GM10266 (cell line): ENCODE data around the gene PCGF2.
"Not testable (repeated sequence)": the region's sequence is repeated elsewhere in the genome, so short reads cannot be mapped to it uniquely, and the experiment has no call there.

Experiments used
- DNase-seq: peaks from one replicate; pipeline ENCODE4 v3.0.0; 2012; ENCODE audit errors: extremely low spot score
- TF ChIP-seq, protein P1 (sequence below): IDR thresholded peaks from 2 replicates; pipeline ENCODE4 v1.5.1; 2012; ENCODE audit warnings: mild to moderate bottlenecking, low read depth; ENCODE audit not compliant: control insufficient read depth, insufficient read depth; ENCODE audit errors: missing control alignments

Gene PCGF2

DNA sequence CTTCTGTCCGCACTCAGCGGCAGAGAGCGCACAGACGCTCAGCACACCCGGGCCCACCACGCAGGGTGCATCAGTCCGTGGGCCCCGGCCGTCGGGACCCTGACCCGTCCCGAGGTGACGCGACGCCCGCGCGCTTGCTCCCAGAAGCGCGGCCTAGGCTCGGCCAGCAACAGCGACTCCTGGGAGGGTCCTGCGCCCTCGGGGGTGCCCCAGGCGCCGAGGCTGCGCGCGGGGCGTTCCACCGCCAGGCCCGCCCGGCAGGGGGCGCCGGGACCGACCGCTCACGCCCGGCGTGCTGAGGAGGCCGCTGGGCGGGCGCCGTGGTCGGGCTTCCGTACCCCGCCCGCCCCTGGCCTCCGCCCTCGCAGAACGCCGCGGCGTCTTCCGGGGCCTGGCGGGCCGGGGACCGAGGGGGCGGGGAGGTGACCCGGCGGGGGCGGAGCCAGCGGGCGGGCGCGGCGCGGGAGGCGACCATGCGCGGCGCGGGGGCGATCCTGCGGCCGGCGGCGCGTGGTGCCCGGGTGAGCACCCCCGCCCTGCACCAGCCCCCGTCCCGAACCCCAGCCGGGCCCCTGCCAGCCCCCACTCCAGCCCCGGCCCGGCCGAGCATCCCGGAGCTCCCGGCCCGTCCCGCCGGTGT is 18.1 kb downstream of the PCGF2 start, which contains the start of gene CISD3:
Gene CISD3, plus strand, starts transcription at position 456 of the 640 bp plus-strand sequence. Its CDS starts 18 bp downstream, at position 474.
- TF ChIP-seq, protein P1, sequence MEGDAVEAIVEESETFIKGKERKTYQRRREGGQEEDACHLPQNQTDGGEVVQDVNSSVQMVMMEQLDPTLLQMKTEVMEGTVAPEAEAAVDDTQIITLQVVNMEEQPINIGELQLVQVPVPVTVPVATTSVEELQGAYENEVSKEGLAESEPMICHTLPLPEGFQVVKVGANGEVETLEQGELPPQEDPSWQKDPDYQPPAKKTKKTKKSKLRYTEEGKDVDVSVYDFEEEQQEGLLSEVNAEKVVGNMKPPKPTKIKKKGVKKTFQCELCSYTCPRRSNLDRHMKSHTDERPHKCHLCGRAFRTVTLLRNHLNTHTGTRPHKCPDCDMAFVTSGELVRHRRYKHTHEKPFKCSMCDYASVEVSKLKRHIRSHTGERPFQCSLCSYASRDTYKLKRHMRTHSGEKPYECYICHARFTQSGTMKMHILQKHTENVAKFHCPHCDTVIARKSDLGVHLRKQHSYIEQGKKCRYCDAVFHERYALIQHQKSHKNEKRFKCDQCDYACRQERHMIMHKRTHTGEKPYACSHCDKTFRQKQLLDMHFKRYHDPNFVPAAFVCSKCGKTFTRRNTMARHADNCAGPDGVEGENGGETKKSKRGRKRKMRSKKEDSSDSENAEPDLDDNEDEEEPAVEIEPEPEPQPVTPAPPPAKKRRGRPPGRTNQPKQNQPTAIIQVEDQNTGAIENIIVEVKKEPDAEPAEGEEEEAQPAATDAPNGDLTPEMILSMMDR: peak; percentile 86
- DNase-seq: peak; percentile 98

- no peak for DNase-seq
- TF ChIP-seq, protein P1: no peak
These were observed 18.7 kb downstream of the PCGF2 start for GRCh38 chr17:38729368-38729885.

DNA sequence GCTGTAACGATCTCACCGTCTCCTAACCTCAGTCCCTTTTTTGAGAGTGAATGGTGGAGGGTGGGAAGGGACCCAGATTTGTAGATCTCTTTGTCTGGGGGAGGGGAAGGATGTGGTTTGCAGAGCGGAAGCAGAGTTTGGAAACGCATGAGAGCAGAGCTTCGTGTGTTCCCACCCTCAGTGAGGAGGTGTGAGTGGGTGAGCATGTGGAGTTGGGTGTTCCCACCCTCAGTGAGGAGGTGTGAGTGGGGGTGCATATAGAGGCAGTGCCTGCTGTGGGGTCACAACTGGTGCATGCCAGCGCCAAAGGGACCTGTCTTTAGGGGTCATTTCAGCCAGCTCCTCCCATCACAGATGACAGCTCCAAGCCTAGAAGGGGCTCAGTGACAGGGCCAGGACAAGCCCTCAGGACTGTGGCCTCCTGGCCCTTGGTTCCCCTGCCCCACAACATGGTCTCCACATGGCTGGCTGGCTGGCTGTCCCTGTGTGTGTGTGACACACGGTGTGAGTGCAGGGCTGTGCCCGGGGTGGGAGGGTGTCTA is 19.8 kb downstream of the PCGF2 start:
- TF ChIP-seq, protein P1: no peak
- DNase-seq: no peak

GRCh38 chr17:38727736-38728135 is 20.4 kb downstream of the PCGF2 start:
- DNase-seq: no peak
- TF ChIP-seq, protein P1: no peak

- not testable (repeated sequence) for DNase-seq
These were observed 22.0 kb downstream of the PCGF2 start for GRCh38 chr17:38726145-38726544.

DNA sequence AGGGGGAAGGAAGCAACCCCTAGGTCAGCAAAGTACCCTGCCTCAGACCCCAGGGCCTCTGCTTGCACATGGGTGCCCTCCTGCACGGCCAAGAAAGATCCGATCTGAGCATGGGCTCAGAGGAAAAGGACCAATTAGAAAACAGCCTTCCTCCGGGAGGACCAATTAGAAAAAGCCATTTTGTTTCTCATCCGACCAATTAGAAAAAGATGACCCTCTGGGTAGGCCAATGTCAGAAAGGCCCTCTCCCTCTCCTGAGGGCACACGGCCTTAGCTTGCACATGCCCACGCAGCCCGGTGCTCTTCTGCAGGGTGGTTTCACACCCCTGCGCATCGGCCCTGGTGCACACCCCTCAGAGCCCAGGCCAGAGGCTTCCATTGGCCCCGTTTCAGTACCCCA is 23.1 kb downstream of the PCGF2 start:
- no peak for DNase-seq
- TF ChIP-seq, protein P1: no peak

GRCh38 chr17:38724337-38724988 is 23.7 kb downstream of the PCGF2 start:
- no peak for DNase-seq
- TF ChIP-seq, protein P1: no peak
